Mesenchymal stem cell (in vitro differentiated cells and primary cell): ENCODE measurements around the gene HEPHL1.
A peak's percentile ranks its signal among the peaks of the same experiment; 100 is the strongest.

Experiments
- DNase-seq: peaks from one replicate; pipeline ENCODE4 v3.0.0-alpha.2; 2013
- H2AFZ ChIP-seq: one replicate; pipeline ENCODE4 v1.6.1; 2013; ENCODE audit warnings: low read depth, mild to moderate bottlenecking, control low read depth, inconsistent platforms, low read length, moderate library complexity
- H2AK5ac ChIP-seq: 2 replicates; pipeline ENCODE4 v1.6.1; 2013; ENCODE audit warnings: low read length, moderate library complexity, mild to moderate bottlenecking, inconsistent platforms; ENCODE audit not compliant: severe bottlenecking
- H2BK120ac ChIP-seq: one replicate; pipeline ENCODE4 v1.6.1; 2013; ENCODE audit warnings: low read depth, mild to moderate bottlenecking, inconsistent platforms, low read length, moderate library complexity
- H2BK12ac ChIP-seq, 2 experiments: one replicate each; pipeline ENCODE4 v1.6.1; 2013; ENCODE audit warnings: inconsistent platforms in 2 of 2, low read length in 2 of 2, mild to moderate bottlenecking in 2 of 2, moderate library complexity in 2 of 2, control low read depth in 1 of 2
- H2BK15ac ChIP-seq: one replicate; pipeline ENCODE4 v1.6.1; 2013; ENCODE audit warnings: mild to moderate bottlenecking, low read depth, inconsistent platforms; ENCODE audit not compliant: poor library complexity, severe bottlenecking
- H2BK5ac ChIP-seq: 2 replicates; pipeline ENCODE4 v1.6.1; 2013; ENCODE audit warnings: low read depth, mild to moderate bottlenecking, low read length, control low read depth, inconsistent platforms; ENCODE audit not compliant: poor library complexity, severe bottlenecking
- H3K14ac ChIP-seq, 2 experiments: one replicate each; pipeline ENCODE4 v1.6.1; 2013; ENCODE audit warnings: inconsistent platforms in 2 of 2, low read length in 2 of 2, control low read depth in 1 of 2, mild to moderate bottlenecking in 1 of 2, moderate library complexity in 1 of 2
- H3K18ac ChIP-seq, 2 experiments: one replicate each; pipeline ENCODE4 v1.6.1; 2013; ENCODE audit warnings: inconsistent platforms in 2 of 2, low read length in 2 of 2, control low read depth in 1 of 2, low read depth in 1 of 2, mild to moderate bottlenecking in 1 of 2
- H3K23ac ChIP-seq, 2 experiments: one replicate each; pipeline ENCODE4 v1.6.1; 2013; ENCODE audit warnings: inconsistent platforms in 2 of 2, low read length in 2 of 2, mild to moderate bottlenecking in 2 of 2, moderate library complexity in 2 of 2, control low read depth in 1 of 2
- H3K27ac ChIP-seq: 2 replicates; pipeline ENCODE4 v1.5.1; 2013; ENCODE audit warnings: mild to moderate bottlenecking, moderate library complexity, low read length, control low read depth, inconsistent platforms; ENCODE audit not compliant: poor library complexity, severe bottlenecking
- H3K27me3 ChIP-seq, 2 experiments: 2 replicates each; pipeline versions ENCODE4 v1.6.1 to v1.7.0; 2013; ENCODE audit warnings: low read length in 2 of 2, mild to moderate bottlenecking in 2 of 2, moderate library complexity in 2 of 2, control low read depth in 1 of 2, inconsistent platforms in 1 of 2; ENCODE audit not compliant: control insufficient read depth in 1 of 2, insufficient read depth in 1 of 2
- H3K36me3 ChIP-seq, 2 experiments: 2 replicates each; pipeline versions ENCODE4 v1.6.1 to v1.7.0; 2013; ENCODE audit warnings: low read length in 2 of 2, control low read depth in 1 of 2, inconsistent platforms in 1 of 2, low read depth in 1 of 2, mild to moderate bottlenecking in 1 of 2; ENCODE audit not compliant: insufficient read depth in 2 of 2, control insufficient read depth in 1 of 2
- H3K4ac ChIP-seq, 2 experiments: one replicate each; pipeline ENCODE4 v1.6.1; 2013; ENCODE audit warnings: inconsistent platforms in 2 of 2, low read length in 2 of 2, mild to moderate bottlenecking in 2 of 2, moderate library complexity in 2 of 2, control low read depth in 1 of 2, low read depth in 1 of 2
- H3K4me1 ChIP-seq: 2 replicates; pipeline ENCODE4 v1.6.1; 2013; ENCODE audit warnings: low read depth, low read length, control low read depth; ENCODE audit not compliant: control insufficient read depth, insufficient read depth
- H3K4me2 ChIP-seq: 2 replicates; pipeline ENCODE4 v1.6.1; 2013; ENCODE audit warnings: low read length, mild to moderate bottlenecking, inconsistent platforms; ENCODE audit not compliant: poor library complexity, severe bottlenecking
- H3K4me3 ChIP-seq, 2 experiments: 2 replicates each; pipeline versions ENCODE4 v1.5.1 to v1.7.0; 2013; ENCODE audit warnings: low read length in 2 of 2, mild to moderate bottlenecking in 2 of 2, control low read depth in 1 of 2, low read depth in 1 of 2; ENCODE audit not compliant: insufficient read depth in 1 of 2
- H3K79me1 ChIP-seq: replicated peaks from 2 replicates; pipeline ENCODE4 v1.6.1; 2013; ENCODE audit warnings: mild to moderate bottlenecking, control low read depth, low read length, inconsistent platforms; ENCODE audit not compliant: poor library complexity, severe bottlenecking
- H3K9ac ChIP-seq: 2 replicates; pipeline ENCODE4 v1.7.0; 2013; ENCODE audit warnings: mild to moderate bottlenecking, low read length, moderate library complexity
- H3K9me3 ChIP-seq: 2 replicates; pipeline ENCODE4 v1.7.0; 2013; ENCODE audit warnings: mild to moderate bottlenecking, low read length; ENCODE audit not compliant: control insufficient read depth
- H4K8ac ChIP-seq: one replicate; pipeline ENCODE4 v1.6.1; 2013; ENCODE audit warnings: inconsistent platforms, mild to moderate bottlenecking, low read length, moderate library complexity
- H4K91ac ChIP-seq: one replicate; pipeline ENCODE4 v1.6.1; 2013; ENCODE audit warnings: mild to moderate bottlenecking, low read length, inconsistent platforms
- WGBS: methylation state at CpG from one replicate; pipeline ENCODE4 v1.1.7; 2013; ENCODE audit warnings: mixed read lengths; 5-methylcytosine and 5-hydroxymethylcytosine counted together

Gene HEPHL1

DNA sequence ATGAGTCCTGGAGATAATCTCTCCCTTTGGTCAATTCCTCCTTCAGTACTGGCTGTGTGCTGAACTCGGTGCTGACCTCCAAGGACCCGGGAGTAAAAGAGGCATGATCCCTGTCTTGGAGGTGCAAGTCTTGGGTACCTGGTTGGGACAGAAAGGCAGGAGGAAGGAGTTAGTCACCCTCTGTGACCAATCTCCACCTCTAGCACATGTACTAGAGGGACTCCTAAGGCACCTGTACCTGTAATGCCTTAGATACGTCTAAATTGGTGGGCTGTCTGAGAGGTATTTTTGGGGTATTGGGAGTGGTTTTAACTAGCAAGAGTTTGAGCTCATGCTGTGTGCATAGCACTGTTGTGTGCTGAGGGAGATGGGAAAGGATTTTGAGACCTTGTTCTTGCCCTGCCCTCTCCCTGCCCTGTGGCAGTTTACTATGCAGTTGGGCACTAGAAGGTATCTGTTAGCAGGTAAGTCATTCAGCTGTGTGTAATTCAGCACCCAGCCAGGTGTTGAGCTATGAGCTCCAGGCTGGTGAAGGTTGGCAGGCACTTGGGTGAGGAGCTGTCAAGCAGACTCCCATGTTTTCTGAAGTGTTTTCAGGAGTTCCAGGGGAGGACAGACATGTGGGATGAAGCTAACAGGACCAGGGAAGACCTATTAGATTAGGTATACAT is 110.0 kb downstream of the HEPHL1 start:
- Histone ChIP-seq H3K4me1 (peaks cover 30% of the 10 kb centered on the region), H2AK5ac (no peak overlapping the region), H2BK5ac (no peak overlapping the region), H4K8ac (peak overlapping the region; percentile 60), H3K4me3 (peak overlapping the region in 1 of 2 experiments; percentile 96), H3K4ac (peak overlapping the region in 1 of 2 experiments; percentile 74), H2AFZ (no peak overlapping the region), H3K18ac (peak overlapping the region; percentile 54 to 84), H2BK15ac (no peak overlapping the region), H3K27me3 (no peaks in the 10 kb centered on the region), H3K23ac (no peak overlapping the region), H3K79me1 (peaks cover 11% of the 10 kb centered on the region), H2BK120ac (no peak overlapping the region), H2BK12ac (peak overlapping the region in 1 of 2 experiments; percentile 96), H3K9me3 (no peaks in the 10 kb centered on the region), H3K4me2 (no peak overlapping the region), H3K9ac (peak overlapping the region; percentile 91), H3K14ac (no peak overlapping the region), H3K36me3 (no peaks in the 10 kb centered on the region), H3K27ac (no peak overlapping the region), H4K91ac (peak overlapping the region; percentile 66)
- WGBS: 98% methylated on average over 3 of the region's 3 CpGs
- DNase-seq: no peak

DNA sequence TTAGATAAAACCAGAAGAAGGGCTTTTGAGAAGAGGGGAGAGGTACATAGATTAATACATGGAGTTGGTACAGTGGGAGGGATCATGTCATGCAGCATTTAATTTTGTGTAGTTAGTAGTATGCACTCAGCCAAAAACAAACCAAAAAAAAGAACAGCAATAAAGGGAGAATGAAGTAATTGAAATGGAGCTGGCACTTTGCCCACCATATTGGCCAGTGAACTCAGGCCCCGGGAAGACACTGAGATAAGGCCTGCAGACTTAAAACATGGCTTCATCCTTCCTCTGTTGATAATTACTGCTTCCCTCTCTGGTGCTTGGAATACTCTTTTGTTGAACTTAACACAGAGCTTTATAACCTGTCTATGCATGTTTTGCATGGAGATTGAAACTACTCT is 110.6 kb downstream of the HEPHL1 start:
- Histone ChIP-seq H3K27ac (no peak overlapping the region), H3K4ac (no peak overlapping the region), H2AFZ (no peak overlapping the region), H4K91ac (no peak overlapping the region), H2BK15ac (no peak overlapping the region), H2AK5ac (no peak overlapping the region), H3K27me3 (no peaks in the 10 kb centered on the region), H3K4me2 (no peak overlapping the region), H3K79me1 (peaks cover 10% of the 10 kb centered on the region), H2BK120ac (no peak overlapping the region), H2BK5ac (no peak overlapping the region), H3K9ac (peak overlapping the region; percentile 91), H3K18ac (no peak overlapping the region), H4K8ac (no peak overlapping the region), H3K9me3 (no peaks in the 10 kb centered on the region), H3K14ac (no peak overlapping the region), H3K4me1 (peaks cover 30% of the 10 kb centered on the region), H3K23ac (no peak overlapping the region), H3K36me3 (no peaks in the 10 kb centered on the region), H3K4me3 (peak overlapping the region in 1 of 2 experiments; percentile 96), H2BK12ac (no peak overlapping the region)
- peak; percentile 54 for DNase-seq
- 50% methylated on average over 1 of the region's 1 CpG for WGBS

DNA sequence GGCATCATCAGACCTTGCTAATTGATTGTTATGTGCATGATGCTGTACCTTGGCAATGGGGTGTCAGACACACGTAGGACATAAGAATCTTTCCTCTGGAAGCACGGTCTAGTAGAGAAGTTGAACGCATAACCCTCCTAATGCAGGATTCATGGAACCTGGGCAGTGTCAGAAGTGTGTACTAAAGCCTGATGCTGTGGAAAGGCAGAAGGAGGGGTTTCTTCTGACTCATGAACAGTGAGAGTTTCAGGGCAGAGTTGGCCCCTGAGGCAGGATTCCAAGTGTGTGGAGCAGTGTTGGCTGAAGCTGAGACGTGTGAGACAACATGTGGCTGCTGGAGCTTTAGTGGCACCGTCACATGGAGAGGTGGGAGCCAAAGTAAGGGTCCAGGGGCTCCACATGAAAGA is 111.0 kb downstream of the HEPHL1 start:
- peaks cover 6% of the 10 kb centered on the region for H3K79me1 ChIP-seq
- peak; percentile 92 for DNase-seq
- no peak overlapping the region for H3K18ac ChIP-seq
- H3K23ac ChIP-seq: no peak overlapping the region
- no peak overlapping the region for H2BK15ac ChIP-seq
- H2BK12ac ChIP-seq: no peak overlapping the region
- H3K4me2 ChIP-seq: no peak overlapping the region
- H2AFZ ChIP-seq: no peak overlapping the region
- no peaks in the 10 kb centered on the region for H3K36me3 ChIP-seq
- H4K8ac ChIP-seq: no peak overlapping the region
- peak overlapping the region in 1 of 2 experiments; percentile 96 for H3K4me3 ChIP-seq
- H3K27me3 ChIP-seq: no peaks in the 10 kb centered on the region
- H3K9me3 ChIP-seq: no peaks in the 10 kb centered on the region
- H2AK5ac ChIP-seq: no peak overlapping the region
- peaks cover 32% of the 10 kb centered on the region for H3K4me1 ChIP-seq
- H2BK120ac ChIP-seq: no peak overlapping the region
- H3K4ac ChIP-seq: no peak overlapping the region
- no peak overlapping the region for H3K14ac ChIP-seq
- no peak overlapping the region for H4K91ac ChIP-seq
- no peak overlapping the region for H2BK5ac ChIP-seq
- H3K9ac ChIP-seq: peak overlapping the region; percentile 91
- WGBS: 52% methylated on average over 5 of the region's 5 CpGs
- H3K27ac ChIP-seq: no peak overlapping the region

DNA sequence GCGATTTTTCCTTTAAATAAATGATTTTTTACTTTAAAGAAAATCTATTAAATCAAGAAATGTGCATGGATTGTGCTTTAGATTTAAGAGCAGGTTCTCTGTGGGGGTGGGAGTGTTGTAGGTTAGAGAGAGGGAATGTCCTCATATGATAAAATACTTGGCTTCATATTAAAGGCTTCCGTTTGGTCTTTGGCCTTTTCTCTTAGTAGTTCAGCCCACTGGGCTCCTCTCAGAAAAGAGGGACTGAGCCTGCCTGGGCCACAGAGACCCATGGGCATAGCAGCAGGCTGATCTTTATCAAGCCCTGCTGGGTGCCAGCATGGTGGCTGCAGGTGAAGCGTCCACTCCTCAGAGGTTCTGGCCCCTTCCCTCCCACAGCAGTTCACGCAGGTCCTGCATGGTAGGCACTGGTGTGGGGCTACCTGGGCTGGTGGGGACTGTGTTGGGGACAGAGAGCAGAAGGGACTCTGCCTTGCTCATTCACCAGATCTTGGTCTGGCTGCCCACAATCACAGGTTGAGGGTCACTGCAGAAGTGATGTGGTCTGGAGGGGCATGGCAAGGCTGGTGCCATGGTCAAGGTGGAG is 111.8 kb downstream of the HEPHL1 start:
- peak overlapping the region in 1 of 2 experiments; percentile 29 for H3K4me3 ChIP-seq
- DNase-seq: no peak
- no peak overlapping the region for H3K27ac ChIP-seq
- peak overlapping the region; percentile 26 to 69 for H2BK12ac ChIP-seq
- H2BK15ac ChIP-seq: no peak overlapping the region
- H3K9me3 ChIP-seq: no peaks in the 10 kb centered on the region
- no peaks in the 10 kb centered on the region for H3K36me3 ChIP-seq
- peak overlapping the region; percentile 12 for H2AK5ac ChIP-seq
- H3K4me1 ChIP-seq: peaks cover 32% of the 10 kb centered on the region
- no peak overlapping the region for H2AFZ ChIP-seq
- peak overlapping the region; percentile 71 for H2BK120ac ChIP-seq
- no peak overlapping the region for H3K23ac ChIP-seq
- 96% methylated on average over 3 of the region's 4 CpGs for WGBS
- no peak overlapping the region for H2BK5ac ChIP-seq
- H4K91ac ChIP-seq: peak overlapping the region; percentile 90
- no peak overlapping the region for H3K4me2 ChIP-seq
- H3K4ac ChIP-seq: no peak overlapping the region
- peaks cover 2% of the 10 kb centered on the region for H3K79me1 ChIP-seq
- peak overlapping the region in 1 of 2 experiments; percentile 63 for H3K18ac ChIP-seq
- H3K27me3 ChIP-seq: no peaks in the 10 kb centered on the region
- H3K14ac ChIP-seq: no peak overlapping the region
- H4K8ac ChIP-seq: peak overlapping the region; percentile 59
- peak overlapping the region; percentile 91 for H3K9ac ChIP-seq
